LNCAP (cell line): ENCODE results near the gene GIMAP4.

Experiments
- CTCF ChIP-seq: fragments of 450-650 bp; IDR thresholded peaks from 2 replicates; pipeline ENCODE4 v1.5.1; 2017; ENCODE audit warnings: mild to moderate bottlenecking

The GIMAP4 gene

GRCh38 chr7:150586785-150587152 is 19.6 kb downstream of the GIMAP4 start:
- no peak for TF ChIP-seq CTCF

- TF ChIP-seq CTCF = no peak
Measured at GRCh38 chr7:150587551-150587950, 20.4 kb downstream of the GIMAP4 start.

DNA sequence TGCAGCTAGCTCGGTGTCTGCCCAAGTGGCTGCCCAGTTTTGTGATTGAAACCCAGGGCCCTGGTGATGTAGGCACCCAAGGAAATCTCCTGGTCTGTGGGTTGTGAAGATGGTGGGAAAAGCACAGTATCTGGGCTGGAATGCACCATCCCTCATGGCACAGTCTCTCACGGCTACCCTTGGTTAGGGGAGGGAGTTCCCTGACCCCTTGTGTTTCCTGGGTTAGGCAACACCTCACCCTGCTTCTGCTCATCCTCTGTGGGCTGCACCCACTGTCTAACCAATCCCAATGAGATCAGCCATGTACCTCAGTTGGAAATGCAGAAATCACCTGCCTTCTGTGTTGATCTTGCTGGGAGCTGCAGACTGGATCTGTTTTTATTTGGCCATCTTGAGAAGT is 27.6 kb downstream of the GIMAP4 start:
- no peak for TF ChIP-seq CTCF

GRCh38 chr7:150595361-150595760 is 28.2 kb downstream of the GIMAP4 start:
- no peak for TF ChIP-seq CTCF

DNA sequence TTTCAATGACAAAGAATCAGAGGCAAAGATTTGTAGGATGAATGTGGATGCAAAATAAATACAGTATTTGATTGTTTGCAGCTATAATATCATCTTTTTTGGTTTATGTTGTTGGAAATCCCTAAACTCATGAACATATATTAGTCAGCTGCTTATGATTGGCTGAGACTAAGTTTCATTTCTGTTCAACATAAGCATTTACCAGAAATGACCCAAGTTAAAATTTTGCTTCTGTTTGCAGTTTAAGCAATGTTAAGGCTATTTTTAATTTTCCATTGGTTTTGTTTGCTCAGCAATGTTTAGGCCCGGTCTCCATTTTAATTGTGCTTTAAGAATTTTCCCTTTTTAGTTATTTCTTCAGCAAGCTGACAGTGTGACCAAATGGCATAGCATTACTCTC is 43.0 kb downstream of the GIMAP4 start:
- TF ChIP-seq CTCF = no peak

DNA sequence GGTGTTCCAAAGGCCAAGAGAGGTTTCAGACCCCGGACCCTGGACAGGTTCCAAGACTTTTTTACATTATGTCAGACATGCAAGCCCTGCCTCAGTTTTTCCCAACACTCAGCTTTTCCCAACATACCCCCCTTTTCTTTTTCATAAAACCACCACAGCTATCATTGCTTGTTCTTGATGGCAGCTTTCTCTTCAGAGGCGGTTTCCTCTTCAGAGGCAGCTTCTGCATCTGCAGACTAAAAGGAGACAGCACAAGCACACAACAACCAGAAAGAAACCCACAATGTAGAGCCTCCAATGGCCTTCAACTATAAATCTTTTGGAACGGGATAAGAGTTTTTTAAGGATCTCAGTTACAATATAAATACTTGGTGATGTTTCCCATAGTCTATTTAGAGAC is 45.7 kb downstream of the GIMAP4 start:
- TF ChIP-seq CTCF = no peak

- no peak for TF ChIP-seq CTCF
Measured at GRCh38 chr7:150613880-150614279, 46.7 kb downstream of the GIMAP4 start.

- no peak for TF ChIP-seq CTCF
Measured at GRCh38 chr7:150620061-150620460, 52.9 kb downstream of the GIMAP4 start.
